Prostate gland (tissue), 2 donors: ENCODE measurements around the gene CXXC5.

Experiments
- POLR2A ChIP-seq: fragments of 450-650 bp; IDR thresholded peaks from one replicate; pipeline ENCODE4 v1.6.1; 2016; ENCODE audit warnings: antibody characterized with exemption, mild to moderate bottlenecking
- POLR2AphosphoS5 ChIP-seq: sonication (generic); formaldehyde crosslinking; IDR thresholded peaks from one replicate; pipeline ENCODE4 v1.6.1; 2017; ENCODE audit warnings: antibody characterized with exemption
- TF ChIP-seq, protein P1 (sequence below), 4 experiments: fragments of 200-600 bp in 2 of 4; fragments of 450-650 bp in 2 of 4; sonication (generic) in 2 of 4; IDR thresholded peaks; 1 replicate in 3 of 4; 2 replicates in 1 of 4; pipeline ENCODE4 v1.5.1; 2016 to 2019; ENCODE audit warnings: antibody characterized with exemption in 4 of 4, mild to moderate bottlenecking in 2 of 4, moderate library complexity in 2 of 4

DNA sequence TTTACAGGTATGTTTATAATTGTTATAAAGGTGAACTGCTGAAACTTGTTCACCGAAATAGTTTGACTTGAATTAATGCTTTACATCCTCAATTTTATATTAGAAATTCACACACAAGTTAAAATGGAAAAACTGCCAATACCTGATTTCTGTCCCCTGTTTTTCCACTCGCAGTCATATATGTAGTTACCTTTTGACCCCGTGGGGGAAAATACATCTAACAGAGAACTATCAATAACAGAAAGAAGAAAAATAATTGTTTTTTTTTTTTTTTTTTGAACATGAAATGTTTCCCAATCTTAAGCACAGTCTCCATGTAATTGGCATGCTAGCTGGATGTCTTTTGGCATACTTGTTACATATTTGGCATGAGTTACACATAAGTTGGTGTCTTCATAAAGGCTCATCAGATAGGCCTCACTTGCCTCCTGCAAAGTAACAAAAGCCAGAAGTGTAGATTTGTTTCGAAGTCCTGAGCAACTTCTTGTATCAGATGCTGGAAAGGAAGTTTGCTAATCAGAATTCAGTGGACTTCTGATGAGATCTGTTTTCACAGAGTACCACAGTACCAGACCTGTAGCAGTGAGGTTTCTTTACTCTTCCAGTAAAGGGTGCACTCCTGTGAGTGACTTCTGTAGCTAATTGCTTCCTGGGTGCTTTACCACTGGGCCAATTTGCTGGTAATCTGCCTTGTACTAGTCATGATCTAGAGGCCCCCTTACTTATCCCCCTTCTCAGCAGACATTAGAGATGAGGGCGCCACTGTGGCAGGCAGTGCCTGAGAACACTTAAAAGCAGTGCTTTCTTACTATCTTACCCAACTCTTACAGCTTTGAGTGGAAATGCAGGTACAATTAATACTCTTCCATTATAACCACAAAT is 36.2 kb upstream of the CXXC5 start:
- TF ChIP-seq, protein P1, sequence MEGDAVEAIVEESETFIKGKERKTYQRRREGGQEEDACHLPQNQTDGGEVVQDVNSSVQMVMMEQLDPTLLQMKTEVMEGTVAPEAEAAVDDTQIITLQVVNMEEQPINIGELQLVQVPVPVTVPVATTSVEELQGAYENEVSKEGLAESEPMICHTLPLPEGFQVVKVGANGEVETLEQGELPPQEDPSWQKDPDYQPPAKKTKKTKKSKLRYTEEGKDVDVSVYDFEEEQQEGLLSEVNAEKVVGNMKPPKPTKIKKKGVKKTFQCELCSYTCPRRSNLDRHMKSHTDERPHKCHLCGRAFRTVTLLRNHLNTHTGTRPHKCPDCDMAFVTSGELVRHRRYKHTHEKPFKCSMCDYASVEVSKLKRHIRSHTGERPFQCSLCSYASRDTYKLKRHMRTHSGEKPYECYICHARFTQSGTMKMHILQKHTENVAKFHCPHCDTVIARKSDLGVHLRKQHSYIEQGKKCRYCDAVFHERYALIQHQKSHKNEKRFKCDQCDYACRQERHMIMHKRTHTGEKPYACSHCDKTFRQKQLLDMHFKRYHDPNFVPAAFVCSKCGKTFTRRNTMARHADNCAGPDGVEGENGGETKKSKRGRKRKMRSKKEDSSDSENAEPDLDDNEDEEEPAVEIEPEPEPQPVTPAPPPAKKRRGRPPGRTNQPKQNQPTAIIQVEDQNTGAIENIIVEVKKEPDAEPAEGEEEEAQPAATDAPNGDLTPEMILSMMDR (IDR thresholded peaks at IDR 0.05), result no peak
- no peak for TF ChIP-seq POLR2AphosphoS5
- no peak for TF ChIP-seq POLR2A
